Mesothelial cell of epicardium (in vitro differentiated cells): ENCODE results near the gene APEX2. TPM values are rescaled to one million over a fixed set of nuclear protein-coding genes. Genes with fewer than 3 reads are reported as not detected.
"Not testable (repeated sequence)": the region's sequence is repeated elsewhere in the genome, so short reads cannot be mapped to it uniquely, and the experiment has no call there.

Experiments
- DNase-seq, 2 experiments: peaks; one replicate each; pipeline ENCODE4 v3.0.0; 2021; ENCODE audit warnings: low spot score in 2 of 2; ENCODE audit not compliant: unreplicated experiment in 2 of 2
- H3K27ac Mint-ChIP-seq: 2 replicates; pipeline ENCODE4 v1.8.0; 2021; ENCODE audit warnings: mixed read lengths
- H3K27me3 Mint-ChIP-seq: 2 replicates; pipeline ENCODE4 v1.8.0; 2021; ENCODE audit warnings: low read depth, mixed read lengths
- H3K36me3 Mint-ChIP-seq: 2 replicates; pipeline ENCODE4 v1.8.0; 2021; ENCODE audit warnings: mixed read lengths
- H3K4me1 Mint-ChIP-seq: 2 replicates; pipeline ENCODE4 v1.8.0; 2021; ENCODE audit warnings: mixed read lengths
- H3K4me3 Mint-ChIP-seq: 2 replicates; pipeline ENCODE4 v1.8.0; 2021; ENCODE audit warnings: mild to moderate bottlenecking, moderate library complexity, mixed read lengths
- H3K9me3 Mint-ChIP-seq: 2 replicates; pipeline ENCODE4 v1.8.0; 2021; ENCODE audit warnings: mixed read lengths
- total RNA-seq: library from RNA; stranded (reverse); gene quantifications from 3 replicates; pipeline ENCODE4 v1.2.1, GENCODE V29; 2021
- TF ChIP-seq, protein P1 (sequence below): fragments of 200-600 bp; sonication (generic); IDR thresholded peaks from one replicate; pipeline ENCODE4 v1.5.0; 2021; ENCODE audit warnings: antibody characterized with exemption; ENCODE audit not compliant: unreplicated experiment

APEX2 gene
- total RNA-seq, 1 donor from 2014 or later: 13.5 TPM

DNA sequence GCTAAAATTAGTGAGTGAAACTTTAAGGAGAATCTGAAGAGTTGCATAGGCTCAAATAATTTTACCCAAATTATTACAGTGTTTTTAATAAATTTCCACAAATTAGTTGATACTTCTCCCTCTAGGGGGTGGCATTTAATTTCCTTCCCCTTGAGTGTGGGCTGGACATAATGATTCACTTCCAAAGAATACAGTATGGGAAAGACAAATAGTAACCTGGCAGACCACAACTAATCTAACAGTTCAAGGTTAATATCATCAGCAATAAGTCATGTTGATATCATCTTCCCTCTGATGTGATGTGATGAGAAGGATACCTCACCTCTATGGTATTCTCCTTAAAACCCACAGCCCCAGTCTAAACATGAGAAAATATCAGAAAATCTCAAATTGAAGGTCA lies 21.7 kb upstream of the APEX2 start:
- H3K27me3 Mint-ChIP-seq: no peaks in the 10 kb centered on the region
- H3K9me3 Mint-ChIP-seq: peaks cover 47% of the 10 kb centered on the region
- TF ChIP-seq, protein P1, sequence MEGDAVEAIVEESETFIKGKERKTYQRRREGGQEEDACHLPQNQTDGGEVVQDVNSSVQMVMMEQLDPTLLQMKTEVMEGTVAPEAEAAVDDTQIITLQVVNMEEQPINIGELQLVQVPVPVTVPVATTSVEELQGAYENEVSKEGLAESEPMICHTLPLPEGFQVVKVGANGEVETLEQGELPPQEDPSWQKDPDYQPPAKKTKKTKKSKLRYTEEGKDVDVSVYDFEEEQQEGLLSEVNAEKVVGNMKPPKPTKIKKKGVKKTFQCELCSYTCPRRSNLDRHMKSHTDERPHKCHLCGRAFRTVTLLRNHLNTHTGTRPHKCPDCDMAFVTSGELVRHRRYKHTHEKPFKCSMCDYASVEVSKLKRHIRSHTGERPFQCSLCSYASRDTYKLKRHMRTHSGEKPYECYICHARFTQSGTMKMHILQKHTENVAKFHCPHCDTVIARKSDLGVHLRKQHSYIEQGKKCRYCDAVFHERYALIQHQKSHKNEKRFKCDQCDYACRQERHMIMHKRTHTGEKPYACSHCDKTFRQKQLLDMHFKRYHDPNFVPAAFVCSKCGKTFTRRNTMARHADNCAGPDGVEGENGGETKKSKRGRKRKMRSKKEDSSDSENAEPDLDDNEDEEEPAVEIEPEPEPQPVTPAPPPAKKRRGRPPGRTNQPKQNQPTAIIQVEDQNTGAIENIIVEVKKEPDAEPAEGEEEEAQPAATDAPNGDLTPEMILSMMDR: no peak
- H3K27ac Mint-ChIP-seq: no peak overlapping the region
- H3K36me3 Mint-ChIP-seq: no peaks in the 10 kb centered on the region
- H3K4me1 Mint-ChIP-seq: no peaks in the 10 kb centered on the region
- no peak overlapping the region for H3K4me3 Mint-ChIP-seq
- no peak for DNase-seq

DNA sequence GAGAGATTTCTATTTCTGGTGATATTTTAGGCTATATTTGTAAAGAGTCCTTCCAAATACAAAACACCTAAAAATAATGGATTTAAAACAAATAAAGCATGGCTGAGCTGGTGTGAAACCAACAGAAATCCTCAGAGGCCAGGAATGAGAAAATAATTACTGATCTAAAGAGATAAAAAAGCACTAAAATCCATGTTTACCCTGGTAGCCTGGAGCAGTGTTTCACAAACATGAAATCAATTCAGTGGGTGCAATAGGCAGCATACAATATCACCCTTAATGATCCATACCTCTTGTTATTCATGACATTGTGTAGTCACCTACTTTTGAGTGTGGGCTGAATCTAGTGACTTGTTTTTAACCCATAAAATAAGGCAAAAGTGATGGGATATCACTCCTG lies 20.7 kb upstream of the APEX2 start:
- Mint-ChIP-seq H3K36me3 (no peaks in the 10 kb centered on the region), H3K4me3 (no peak overlapping the region), H3K4me1 (no peaks in the 10 kb centered on the region), H3K27ac (no peak overlapping the region), H3K27me3 (no peaks in the 10 kb centered on the region), H3K9me3 (peaks cover 47% of the 10 kb centered on the region)
- TF ChIP-seq, protein P1: no peak
- no peak for DNase-seq

DNA sequence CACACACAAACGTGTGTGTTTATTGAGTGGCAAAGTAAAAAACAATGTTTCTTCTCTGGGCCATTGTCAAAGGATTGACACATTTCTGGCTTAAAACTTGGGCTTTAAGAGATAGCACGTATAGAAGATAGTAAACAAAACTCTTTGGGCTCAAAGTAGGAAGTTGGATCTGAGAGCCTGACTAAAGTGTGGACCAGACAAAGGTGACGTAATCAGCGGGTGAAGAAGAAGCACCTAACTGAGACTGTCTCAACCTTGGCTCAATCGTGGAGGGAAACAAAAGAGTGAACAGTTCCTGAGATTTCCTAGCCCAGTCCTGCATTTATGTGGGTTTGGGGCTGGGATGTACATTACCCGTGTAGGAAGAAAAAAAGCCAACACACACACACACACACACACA lies 19.8 kb upstream of the APEX2 start:
- Mint-ChIP-seq H3K9me3 (peaks cover 47% of the 10 kb centered on the region), H3K27me3 (no peaks in the 10 kb centered on the region), H3K27ac (no peak overlapping the region), H3K36me3 (no peaks in the 10 kb centered on the region), H3K4me3 (no peak overlapping the region), H3K4me1 (no peaks in the 10 kb centered on the region)
- DNase-seq: no peak
- TF ChIP-seq, protein P1: no peak

- H3K27me3 Mint-ChIP-seq, DNase-seq, H3K4me3 Mint-ChIP-seq, H3K36me3 Mint-ChIP-seq, H3K4me1 Mint-ChIP-seq, H3K27ac Mint-ChIP-seq: not testable (repeated sequence)
- peaks cover 48% of the 10 kb centered on the region for H3K9me3 Mint-ChIP-seq
These were observed 16.9 kb upstream of the APEX2 start for GRCh38 chrX:54983306-54983705.

DNA sequence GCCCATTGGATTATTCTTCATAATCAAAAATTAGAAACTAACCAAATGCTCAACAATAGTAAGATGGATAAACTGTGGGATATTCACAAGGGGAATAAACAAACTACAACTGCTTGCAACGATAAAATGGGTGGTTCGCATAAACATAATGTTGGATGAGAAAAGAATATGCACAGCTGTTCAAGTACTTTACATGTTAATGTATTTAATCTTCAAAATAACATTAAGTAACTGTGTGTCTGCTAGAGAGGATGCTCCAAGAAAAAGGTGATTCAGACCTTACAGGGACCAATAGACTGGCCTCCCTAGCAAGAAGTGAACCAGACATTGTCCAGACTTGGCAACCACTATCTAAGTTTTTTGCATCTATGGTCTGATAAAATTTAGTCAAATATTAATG lies 8.5 kb upstream of the APEX2 start:
- TF ChIP-seq, protein P1: no peak
- H3K4me1 Mint-ChIP-seq: no peaks in the 10 kb centered on the region
- H3K4me3 Mint-ChIP-seq: no peak overlapping the region
- no peaks in the 10 kb centered on the region for H3K27me3 Mint-ChIP-seq
- no peak overlapping the region for H3K27ac Mint-ChIP-seq
- no peak for DNase-seq
- H3K9me3 Mint-ChIP-seq: peaks cover 12% of the 10 kb centered on the region
- H3K36me3 Mint-ChIP-seq: no peaks in the 10 kb centered on the region

GRCh38 chrX:54992911-54993622 lies 7.1 kb upstream of the APEX2 start:
- DNase-seq: no peak
- Mint-ChIP-seq H3K27me3 (no peaks in the 10 kb centered on the region), H3K9me3 (peaks cover 14% of the 10 kb centered on the region)

More at GRCh38 chrX:54992911-54993622, 7.1 kb upstream of the APEX2 start:
- no peaks in the 10 kb centered on the region for H3K36me3 Mint-ChIP-seq
- no peak overlapping the region for H3K4me3 Mint-ChIP-seq
- no peak overlapping the region for H3K27ac Mint-ChIP-seq
- no peaks in the 10 kb centered on the region for H3K4me1 Mint-ChIP-seq
- TF ChIP-seq, protein P1: no peak
